MM.1S (cell line): ENCODE measurements around the gene RUNX1.

Experiments used
- DNase-seq: peaks from one replicate; pipeline ENCODE4 v3.0.0-alpha.2; 2015
- H2AFZ ChIP-seq: fragments of 300-600 bp; sonication (generic); 2 replicates; pipeline ENCODE4 v1.6.0; 2016; ENCODE audit warnings: antibody characterized with exemption, low read length
- H3F3A ChIP-seq: fragments of 300-600 bp; sonication (generic); 2 replicates; pipeline ENCODE4 v1.6.1; 2016; ENCODE audit warnings: mild to moderate bottlenecking, antibody characterized with exemption, low read length, moderate library complexity, mixed read lengths; ENCODE audit not compliant: insufficient read depth
- H3K27ac ChIP-seq: fragments of 300-600 bp; sonication (generic); 2 replicates; pipeline ENCODE4 v1.5.1; 2016; ENCODE audit warnings: mild to moderate bottlenecking, low read length
- H3K27me3 ChIP-seq: fragments of 300-600 bp; sonication (generic); replicated peaks from 2 replicates; pipeline ENCODE4 v1.6.0; 2016; ENCODE audit warnings: low read length; ENCODE audit not compliant: insufficient read depth
- H3K36me3 ChIP-seq: fragments of 300-600 bp; sonication (generic); replicated peaks from 2 replicates; pipeline ENCODE4 v1.6.1; 2016; ENCODE audit warnings: mild to moderate bottlenecking, low read length, mixed read lengths; ENCODE audit not compliant: insufficient read depth
- H3K4me1 ChIP-seq: fragments of 300-600 bp; sonication (generic); 2 replicates; pipeline ENCODE4 v1.6.1; 2016; ENCODE audit warnings: low read length, mixed read lengths
- H3K4me2 ChIP-seq: fragments of 300-600 bp; sonication (generic); 2 replicates; pipeline ENCODE4 v1.6.0; 2016; ENCODE audit warnings: low read depth, low read length
- H3K4me3 ChIP-seq: fragments of 300-600 bp; sonication (generic); 2 replicates; pipeline ENCODE4 v1.5.1; 2016; ENCODE audit warnings: low read length, mixed read lengths
- H3K79me2 ChIP-seq: fragments of 300-600 bp; sonication (generic); 2 replicates; pipeline ENCODE4 v1.6.1; 2016; ENCODE audit warnings: mixed run types, low read length, mixed read lengths
- H3K9ac ChIP-seq: fragments of 300-600 bp; sonication (generic); 2 replicates; pipeline ENCODE4 v1.6.1; 2016; ENCODE audit warnings: low read length, mixed read lengths
- H3K9me2 ChIP-seq: fragments of 300-600 bp; sonication (generic); replicated peaks from 2 replicates; pipeline ENCODE4 v1.6.1; 2016; ENCODE audit warnings: mild to moderate bottlenecking, low read length, mixed read lengths; ENCODE audit not compliant: insufficient read depth
- H3K9me3 ChIP-seq: fragments of 300-600 bp; sonication (generic); replicated peaks from 2 replicates; pipeline ENCODE4 v1.6.1; 2016; ENCODE audit warnings: mild to moderate bottlenecking, low read length, mixed read lengths; ENCODE audit not compliant: insufficient read depth
- H4K20me1 ChIP-seq: fragments of 300-600 bp; sonication (generic); 2 replicates; pipeline ENCODE4 v1.6.1; 2016; ENCODE audit warnings: mild to moderate bottlenecking, low read length, moderate library complexity, mixed read lengths; ENCODE audit not compliant: insufficient read depth
- CTCF ChIP-seq: fragments of 300-600 bp; sonication (generic); IDR thresholded peaks from 2 replicates; pipeline ENCODE4 v1.5.1; 2016; ENCODE audit warnings: antibody characterized with exemption, low read length, mixed read lengths
- EZH2 ChIP-seq: fragments of 300-600 bp; sonication (generic); optimal IDR thresholded peaks from 2 replicates; pipeline ENCODE3; 2017; ENCODE audit warnings: low read depth, mild to moderate bottlenecking, antibody characterized with exemption, low read length, mixed read lengths
- EZH2phosphoT487 ChIP-seq: fragments of 300-600 bp; sonication (generic); IDR thresholded peaks from 2 replicates; pipeline ENCODE4 v1.6.1; 2018; ENCODE audit warnings: antibody characterized with exemption, low read length

The RUNX1 gene

GRCh38 chr21:34827445-34828235 lies 221.5 kb downstream of the RUNX1 start:
- TF ChIP-seq EZH2phosphoT487, result no peak
- TF ChIP-seq EZH2, result no peak
- TF ChIP-seq CTCF, result no peak
- no peak overlapping the region for H3K9ac ChIP-seq
- no peaks in the 10 kb centered on the region for H3F3A ChIP-seq
- H3K9me3 ChIP-seq, result no peaks in the 10 kb centered on the region
- H2AFZ ChIP-seq, result no peak overlapping the region
- DNase-seq, result no peak
- no peaks in the 10 kb centered on the region for H3K36me3 ChIP-seq
- no peak overlapping the region for H3K4me2 ChIP-seq
- H3K4me3 ChIP-seq, result no peak overlapping the region
- H3K27ac ChIP-seq, result no peak overlapping the region
- no peaks in the 10 kb centered on the region for H4K20me1 ChIP-seq
- H3K27me3 ChIP-seq, result no peaks in the 10 kb centered on the region
- no peaks in the 10 kb centered on the region for H3K4me1 ChIP-seq
- no peaks in the 10 kb centered on the region for H3K79me2 ChIP-seq
- H3K9me2 ChIP-seq, result no peaks in the 10 kb centered on the region

- no peak overlapping the region for H3K4me3 ChIP-seq
- no peak overlapping the region for H3K9ac ChIP-seq
- no peak overlapping the region for H3K27ac ChIP-seq
- no peaks in the 10 kb centered on the region for H3K79me2 ChIP-seq
- H3K4me2 ChIP-seq, result no peak overlapping the region
- no peak for DNase-seq
- H2AFZ ChIP-seq, result no peak overlapping the region
- no peaks in the 10 kb centered on the region for H4K20me1 ChIP-seq
- no peaks in the 10 kb centered on the region for H3K36me3 ChIP-seq
- H3F3A ChIP-seq, result no peaks in the 10 kb centered on the region
- H3K9me3 ChIP-seq, result no peaks in the 10 kb centered on the region
- H3K9me2 ChIP-seq, result no peaks in the 10 kb centered on the region
- H3K27me3 ChIP-seq, result no peaks in the 10 kb centered on the region
- no peaks in the 10 kb centered on the region for H3K4me1 ChIP-seq
- no peak for TF ChIP-seq CTCF
- no peak for TF ChIP-seq EZH2phosphoT487
- no peak for TF ChIP-seq EZH2
Observed at GRCh38 chr21:34826836-34827235, 222.3 kb downstream of the RUNX1 start.

GRCh38 chr21:34825948-34826548 lies 223.1 kb downstream of the RUNX1 start:
- Histone ChIP-seq H3K4me1 (no peaks in the 10 kb centered on the region), H3K27me3 (no peaks in the 10 kb centered on the region), H3K4me2 (no peak overlapping the region), H4K20me1 (no peaks in the 10 kb centered on the region), H3F3A (no peaks in the 10 kb centered on the region), H2AFZ (no peak overlapping the region), H3K36me3 (no peaks in the 10 kb centered on the region), H3K79me2 (no peaks in the 10 kb centered on the region), H3K4me3 (no peak overlapping the region), H3K9ac (no peak overlapping the region), H3K9me2 (no peaks in the 10 kb centered on the region), H3K9me3 (no peaks in the 10 kb centered on the region), H3K27ac (no peak overlapping the region)
- TF ChIP-seq EZH2phosphoT487 (no peak), EZH2 (no peak), CTCF (no peak)
- DNase-seq, result no peak
